22Rv1 (cell line): ENCODE measurements around the gene PITPNM1.

Experiments used
- ZFX ChIP-seq: fragments of 450-650 bp; IDR thresholded peaks from 2 replicates; pipeline ENCODE4 v1.6.1; 2017; ENCODE audit warnings: antibody characterized with exemption, borderline replicate concordance
- TF ChIP-seq, protein P1 (sequence below): fragments of 450-650 bp; IDR thresholded peaks from 2 replicates; pipeline ENCODE4 v1.5.1; 2017; ENCODE audit warnings: mild to moderate bottlenecking

DNA sequence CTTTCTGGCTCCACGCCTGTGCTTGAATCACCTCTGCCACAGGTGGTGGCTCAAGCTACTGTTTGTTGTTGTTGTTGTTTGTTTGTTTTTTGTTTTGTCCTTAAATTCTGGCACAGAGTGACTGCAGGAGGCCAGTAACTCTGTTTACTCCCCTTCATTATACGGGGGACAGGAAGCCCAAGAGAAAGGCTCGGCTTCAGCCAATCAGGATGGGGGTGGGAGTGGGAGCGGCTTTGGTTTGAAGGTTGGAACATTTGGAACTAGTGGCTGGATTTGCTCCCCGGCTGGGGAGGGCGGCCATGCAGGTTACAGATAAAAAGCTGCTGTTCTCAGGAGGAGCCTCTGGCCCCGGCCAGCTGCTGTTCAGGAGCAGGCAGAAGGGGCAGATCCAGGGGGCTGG is 37.8 kb upstream of the PITPNM1 start:
- TF ChIP-seq, protein P1, sequence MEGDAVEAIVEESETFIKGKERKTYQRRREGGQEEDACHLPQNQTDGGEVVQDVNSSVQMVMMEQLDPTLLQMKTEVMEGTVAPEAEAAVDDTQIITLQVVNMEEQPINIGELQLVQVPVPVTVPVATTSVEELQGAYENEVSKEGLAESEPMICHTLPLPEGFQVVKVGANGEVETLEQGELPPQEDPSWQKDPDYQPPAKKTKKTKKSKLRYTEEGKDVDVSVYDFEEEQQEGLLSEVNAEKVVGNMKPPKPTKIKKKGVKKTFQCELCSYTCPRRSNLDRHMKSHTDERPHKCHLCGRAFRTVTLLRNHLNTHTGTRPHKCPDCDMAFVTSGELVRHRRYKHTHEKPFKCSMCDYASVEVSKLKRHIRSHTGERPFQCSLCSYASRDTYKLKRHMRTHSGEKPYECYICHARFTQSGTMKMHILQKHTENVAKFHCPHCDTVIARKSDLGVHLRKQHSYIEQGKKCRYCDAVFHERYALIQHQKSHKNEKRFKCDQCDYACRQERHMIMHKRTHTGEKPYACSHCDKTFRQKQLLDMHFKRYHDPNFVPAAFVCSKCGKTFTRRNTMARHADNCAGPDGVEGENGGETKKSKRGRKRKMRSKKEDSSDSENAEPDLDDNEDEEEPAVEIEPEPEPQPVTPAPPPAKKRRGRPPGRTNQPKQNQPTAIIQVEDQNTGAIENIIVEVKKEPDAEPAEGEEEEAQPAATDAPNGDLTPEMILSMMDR: no peak
- no peak for TF ChIP-seq ZFX
